ENCODE results near the gene FIGLA.

GRCh38 chr2:70789304-70790135, 923 bp downstream of the FIGLA start:
- TF ChIP-seq CTCF (IDR thresholded peaks at IDR 0.05; ENCODE audit: low read depth, low read length) (peak; percentile 76), MYC (IDR thresholded peaks at IDR 0.05; ENCODE audit: low read depth, low read length) (no peak), POLR2A (IDR thresholded peaks at IDR 0.05; ENCODE audit: extremely low read depth, insufficient read length) (no peak)
